ENCODE results near the gene SYT13. TPM values are rescaled to one million over a fixed set of nuclear protein-coding genes. Genes with fewer than 3 reads are reported as not detected.

SYT13 gene
- polyA plus RNA-seq, 1 donor (not counting 4 experiments of a cell fraction or from before 2014, with no cell fraction given), result not detected

DNA sequence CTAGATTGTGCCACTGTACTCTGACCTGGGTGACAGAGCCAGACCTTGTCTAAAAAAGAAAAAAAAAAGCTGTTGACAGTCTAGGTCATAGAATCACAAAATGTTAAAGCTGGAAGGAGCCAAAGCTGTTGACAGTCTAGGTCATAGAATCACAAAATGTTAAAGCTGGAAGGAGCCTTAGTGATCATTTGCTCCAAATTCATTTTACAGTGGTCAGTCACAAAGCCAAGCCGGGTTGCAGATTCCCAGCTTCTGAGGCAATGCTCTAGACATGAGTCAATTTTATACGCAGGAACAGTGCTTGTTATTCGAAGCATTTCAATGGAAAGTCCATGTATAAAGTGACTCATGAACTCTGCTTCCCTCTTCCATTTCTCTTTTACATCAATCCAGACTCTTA lies 47.4 kb downstream of the SYT13 start:
- no peak for FAIRE-seq

GRCh38 chr11:45237711-45238315 lies 48.3 kb downstream of the SYT13 start:
- Histone ChIP-seq H3K4me3 (ENCODE audit: control insufficient read depth in 2 of 3, extremely low read depth in 1 of 3, insufficient read depth in 2 of 3, low read depth in 1 of 3, low read length in 3 of 3) (no peak overlapping the region), H3K27ac (ENCODE audit: control insufficient read depth, insufficient read depth, low read length) (no peak overlapping the region), H3K9me1 (ENCODE audit: control insufficient read depth, extremely low read depth, insufficient read depth, low read length) (no peaks in the 10 kb centered on the region), H3K9ac (ENCODE audit: control insufficient read depth, extremely low read depth, insufficient read depth, low read length) (no peak overlapping the region), H3K9me3 (ENCODE audit: control insufficient read depth, low read depth, low read length) (no peaks in the 10 kb centered on the region), H3K4me2 (ENCODE audit: control insufficient read depth, extremely low read depth, insufficient read depth, low read depth, low read length) (no peak overlapping the region), H4K20me1 (ENCODE audit: control insufficient read depth, extremely low read depth, insufficient read depth, low read length) (no peaks in the 10 kb centered on the region), H3K4me1 (ENCODE audit: control insufficient read depth, extremely low read depth, insufficient read depth, low read length) (no peaks in the 10 kb centered on the region), H3K79me2 (ENCODE audit: control insufficient read depth, insufficient read depth, low read length) (no peaks in the 10 kb centered on the region), H3K27me3 (ENCODE audit: control insufficient read depth, extremely low read depth, insufficient read depth, low read length) (no peaks in the 10 kb centered on the region), H3K36me3 (ENCODE audit: control insufficient read depth in 2 of 2, extremely low read depth in 1 of 2, insufficient read depth in 2 of 2, low read length in 2 of 2) (no peaks in the 10 kb centered on the region), H2AFZ (ENCODE audit: control insufficient read depth, low read length) (no peak overlapping the region)
- dilution Hi-C loops (cut with MboI; ENCODE audit: extremely low pct_ligation_motif_present, low sequenced_read_pairs), result no loop called here
- no peak for DNase-seq (ENCODE audit: low read depth, low spot score)
- TF ChIP-seq EZH2 (IDR thresholded peaks at IDR 0.05; ENCODE audit: low read length), result no peak
- TF ChIP-seq CTCF (optimal IDR thresholded peaks at IDR 0.05 in 1 of 3, IDR thresholded peaks at IDR 0.05 in 1 of 3, conservative IDR thresholded peaks at IDR 0.05 in 1 of 3; ENCODE audit: extremely low read depth in 1 of 3, insufficient read depth in 2 of 3, low read length in 3 of 3), result no peak
- FAIRE-seq, result no peak

More for the DNA sequence above, 47.4 kb downstream of the SYT13 start:
- H3K4me3 ChIP-seq (ENCODE audit: control insufficient read depth in 2 of 3, extremely low read depth in 1 of 3, insufficient read depth in 2 of 3, low read depth in 1 of 3, low read length in 3 of 3), result no peak overlapping the region
- TF ChIP-seq EZH2 (IDR thresholded peaks at IDR 0.05; ENCODE audit: low read length) (no peak), CTCF (optimal IDR thresholded peaks at IDR 0.05 in 1 of 3, IDR thresholded peaks at IDR 0.05 in 1 of 3, conservative IDR thresholded peaks at IDR 0.05 in 1 of 3; ENCODE audit: extremely low read depth in 1 of 3, insufficient read depth in 2 of 3, low read length in 3 of 3) (no peak)
- no peak overlapping the region for H3K4me2 ChIP-seq (ENCODE audit: control insufficient read depth, extremely low read depth, insufficient read depth, low read depth, low read length)
- H2AFZ ChIP-seq (ENCODE audit: control insufficient read depth, low read length), result no peak overlapping the region
- H3K9ac ChIP-seq (ENCODE audit: control insufficient read depth, extremely low read depth, insufficient read depth, low read length), result no peak overlapping the region
- no peaks in the 10 kb centered on the region for H3K9me3 ChIP-seq (ENCODE audit: control insufficient read depth, low read depth, low read length)
- peaks cover under 1% of the 10 kb centered on the region for H3K27me3 ChIP-seq (ENCODE audit: control insufficient read depth, extremely low read depth, insufficient read depth, low read length)
- H3K27ac ChIP-seq (ENCODE audit: control insufficient read depth, insufficient read depth, low read length), result no peak overlapping the region
- H4K20me1 ChIP-seq (ENCODE audit: control insufficient read depth, extremely low read depth, insufficient read depth, low read length), result no peaks in the 10 kb centered on the region
- H3K9me1 ChIP-seq (ENCODE audit: control insufficient read depth, extremely low read depth, insufficient read depth, low read length), result no peaks in the 10 kb centered on the region
- no peaks in the 10 kb centered on the region for H3K79me2 ChIP-seq (ENCODE audit: control insufficient read depth, insufficient read depth, low read length)
- dilution Hi-C loops (cut with MboI; ENCODE audit: extremely low pct_ligation_motif_present, low sequenced_read_pairs), result no loop called here
- H3K4me1 ChIP-seq (ENCODE audit: control insufficient read depth, extremely low read depth, insufficient read depth, low read length), result no peaks in the 10 kb centered on the region
- H3K36me3 ChIP-seq (ENCODE audit: control insufficient read depth in 2 of 2, extremely low read depth in 1 of 2, insufficient read depth in 2 of 2, low read length in 2 of 2), result no peaks in the 10 kb centered on the region
- DNase-seq (ENCODE audit: low read depth, low spot score), result no peak

Data from keratinocyte (primary cell).